H1 (cell line): ENCODE results near the gene TAS1R1. TPM values are rescaled to one million over a fixed set of nuclear protein-coding genes. Genes with fewer than 3 reads are reported as not detected.

Source experiments
- SP2 ChIP-seq: IDR thresholded peaks from 2 replicates; pipeline ENCODE4 v1.6.1; 2012; ENCODE audit warnings: mild to moderate bottlenecking, low read length, inconsistent platforms
- polyA plus RNA-seq, 7 experiments: library from polyadenylated mRNA; depleted of rRNA in 3 of 7; stranded (reverse) in 5 of 7; unstranded in 2 of 7; fragments of >200 nt in 5 of 7; fragments of 200-250 nt in 2 of 7; gene quantifications; 1 replicate in 5 of 7; 2 replicates in 1 of 7; 4 replicates in 1 of 7; pipeline versions ENCODE4 v1.2.1 to v1.2.3, GENCODE V29; 2011 to 2013; ENCODE audit warnings: missing spikeins in 2 of 7, mixed read lengths in 2 of 7
- total RNA-seq: library from RNA; stranded (reverse); fragmentation: NEBNext Ultra II Directional; extraction: Animal tissue kit (Norgen Biotek cat#: 25700); gene quantifications from 2 replicates; pipeline ENCODE4 v1.2.1, GENCODE V29; 2021

TAS1R1 gene
- total and polyA plus RNA-seq, 2 of the 8 experiments (the other 6 are each of a cell fraction or from before 2014, with no cell fraction given), result 0.26 TPM; not detected in 1

DNA sequence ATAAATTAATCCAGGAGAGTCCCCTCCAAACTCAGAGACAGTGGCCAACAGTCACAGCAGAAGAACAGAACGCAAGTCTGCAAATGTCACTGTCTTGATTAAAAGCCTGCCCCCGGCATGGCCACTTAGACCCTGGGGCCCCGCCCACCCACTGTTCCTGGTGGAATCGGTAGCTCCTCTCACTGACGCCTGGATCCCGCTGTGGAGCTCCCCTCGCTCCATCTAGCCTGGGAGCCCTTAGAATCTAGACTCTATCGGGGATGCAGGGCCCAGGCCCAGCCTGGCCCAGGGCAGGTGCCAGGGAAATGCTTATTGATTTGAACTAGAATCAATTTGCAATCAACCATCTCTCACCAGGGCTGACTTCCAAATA, 42.2 kb upstream of the TAS1R1 start (continued):
- TF ChIP-seq SP2, result no peak
